Dermis blood vessel endothelial cell (primary cell): Measurements from ENCODE around the gene SMLR1. TPM values are rescaled to one million over a fixed set of nuclear protein-coding genes. Genes with fewer than 3 reads are reported as not detected.

ENCODE experiments used
- DNase-seq: peaks from one replicate; pipeline ENCODE4 v3.0.0; 2010
- total RNA-seq: library from RNA; depleted of rRNA; stranded (reverse); fragments of >200 nt; gene quantifications from 2 replicates; pipeline ENCODE4 v1.2.3, GENCODE V29; 2014

The SMLR1 gene
- total RNA-seq, 1 donor from 2014 or later = not detected

- no peak for DNase-seq
These were observed 1.3 kb upstream of the SMLR1 start for GRCh38 chr6:130825772-130826441.

GRCh38 chr6:130826442-130827246, 562 bp upstream of the SMLR1 start:
- no peak for DNase-seq

GRCh38 chr6:130829333-130829910, 2.2 kb downstream of the SMLR1 start:
- DNase-seq = no peak

GRCh38 chr6:130831607-130832006, 4.4 kb downstream of the SMLR1 start:
- DNase-seq = no peak

- DNase-seq = no peak
These were observed 6.4 kb downstream of the SMLR1 start for GRCh38 chr6:130833569-130833968.

GRCh38 chr6:130834482-130835251, 7.5 kb downstream of the SMLR1 start:
- no peak for DNase-seq

- DNase-seq = no peak
These were observed 8.9 kb downstream of the SMLR1 start for GRCh38 chr6:130836055-130836640.

GRCh38 chr6:130837067-130837466, 9.9 kb downstream of the SMLR1 start:
- no peak for DNase-seq

- no peak for DNase-seq
These were observed 11.1 kb downstream of the SMLR1 start for GRCh38 chr6:130838250-130838860.

GRCh38 chr6:130838951-130839350, 11.7 kb downstream of the SMLR1 start:
- no peak for DNase-seq

- no peak for DNase-seq
These were observed 12.2 kb downstream of the SMLR1 start for GRCh38 chr6:130839379-130839778.

GRCh38 chr6:130840050-130840449, 12.8 kb downstream of the SMLR1 start:
- DNase-seq = no peak

GRCh38 chr6:130841128-130841728, 14.0 kb downstream of the SMLR1 start:
- DNase-seq = no peak

GRCh38 chr6:130843575-130844320, 16.5 kb downstream of the SMLR1 start:
- peak; percentile 75 for DNase-seq

GRCh38 chr6:130846501-130846900, 19.3 kb downstream of the SMLR1 start:
- no peak for DNase-seq

GRCh38 chr6:130847001-130847910, 20.1 kb downstream of the SMLR1 start:
- DNase-seq = no peak

GRCh38 chr6:130848945-130849344, 21.7 kb downstream of the SMLR1 start:
- DNase-seq = peak; percentile 7

- no peak for DNase-seq
These were observed 22.4 kb downstream of the SMLR1 start for GRCh38 chr6:130849594-130849993.

- DNase-seq = peak; percentile 18
These were observed 23.8 kb downstream of the SMLR1 start for GRCh38 chr6:130851026-130851425.
